ENCODE results near the gene ATP13A1. TPM values are rescaled to one million over a fixed set of nuclear protein-coding genes. Genes with fewer than 3 reads are reported as not detected.
A peak's percentile ranks its signal among the peaks of the same experiment; 100 is the strongest.
"Not testable (repeated sequence)": the region's sequence is repeated elsewhere in the genome, so short reads cannot be mapped to it uniquely, and the experiment has no call there.

Gene ATP13A1
- total RNA-seq, 1 experiment from 2014 or later, result 73.7 TPM

DNA sequence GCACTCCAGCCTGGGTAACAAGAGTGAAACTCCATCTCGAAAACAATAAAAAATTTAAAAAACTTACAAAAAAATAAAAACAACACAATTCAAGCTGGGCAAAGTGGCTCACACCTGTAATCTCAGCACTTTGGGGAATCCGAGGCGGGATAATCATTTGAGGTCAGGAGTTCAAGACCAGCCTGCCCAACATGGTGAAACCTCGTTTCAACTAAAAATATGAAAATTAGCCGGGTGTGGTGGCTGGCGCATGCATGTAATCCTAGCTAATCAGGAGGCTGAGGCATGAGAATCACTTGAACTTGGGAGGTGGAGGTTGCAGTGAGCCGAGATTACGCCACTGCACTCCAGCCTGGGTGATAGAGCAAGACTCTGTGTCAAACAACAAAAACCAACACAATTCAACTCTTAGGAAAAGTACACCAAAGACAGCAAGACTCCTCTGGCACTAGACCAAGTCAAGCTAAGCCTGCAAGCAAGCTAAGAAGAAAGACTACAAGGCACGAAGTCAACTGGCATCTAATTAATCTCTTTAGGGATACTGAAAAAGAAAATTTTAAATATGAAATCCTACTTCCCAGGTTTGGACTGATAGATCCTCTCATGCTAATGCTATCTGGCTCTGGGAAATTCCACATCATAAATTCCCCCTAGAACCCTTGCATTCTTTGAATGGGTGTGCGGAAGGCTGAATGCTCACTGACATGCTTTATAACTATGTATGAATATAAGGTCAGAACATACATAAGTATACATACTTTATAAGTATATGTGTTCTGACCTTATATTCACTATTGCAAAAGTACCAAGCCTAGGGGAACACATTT, 52.9 kb downstream of the ATP13A1 start:
- no peaks in the 10 kb centered on the region for H3K9me2 ChIP-seq (ENCODE audit: insufficient read depth)
- no peak for ATAC-seq

DNA sequence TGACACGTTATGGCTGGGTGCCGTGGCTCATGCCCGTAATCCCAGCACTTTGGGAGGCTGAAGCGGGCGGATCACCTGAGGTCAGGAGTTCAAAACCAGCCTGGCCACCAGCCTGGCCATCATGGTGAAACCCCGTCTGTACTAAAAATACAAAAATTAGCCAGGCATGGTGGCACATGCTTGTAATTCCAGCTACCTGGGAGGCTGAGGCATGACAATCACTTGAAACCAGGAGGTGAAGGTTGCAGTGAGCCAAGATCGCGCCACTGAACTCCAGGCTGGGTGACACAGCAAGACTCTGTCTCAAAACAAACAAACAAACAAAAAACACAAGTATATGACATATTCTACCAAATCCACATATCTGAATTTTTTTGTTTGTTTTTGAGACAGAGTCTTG, 56.8 kb downstream of the ATP13A1 start:
- H3K79me2 ChIP-seq (ENCODE audit: insufficient read depth, low read length); intact Hi-C loops (cut with micrococcal nuclease); ATAC-seq; H3K4me3 ChIP-seq (replicated peaks in 1 of 2; ENCODE audit: low read depth in 1 of 2, low read length in 2 of 2); RAD21 ChIA-PET (ENCODE audit: low non-redundant PET in 1 of 2, low total read pairs in 2 of 2, uncharacterized antibody in 2 of 2, unreplicated experiment in 2 of 2); BruUV-seq (replicated peaks); CTCF ChIA-PET; H2AFZ ChIP-seq (ENCODE audit: low read depth, low read length, poor library complexity, severe bottlenecking); H3K36me3 ChIP-seq (ENCODE audit: control insufficient read depth in 1 of 2, insufficient read depth in 2 of 2, low read length in 2 of 2); H3K9me2 ChIP-seq (ENCODE audit: insufficient read depth); POLR2A ChIA-PET; H3K27me3 ChIP-seq (ENCODE audit: insufficient read depth, low read length); DNase-seq (ENCODE audit: low read depth, low spot score); H4K20me1 ChIP-seq (ENCODE audit: insufficient read depth); H3K9me3 ChIP-seq (ENCODE audit: control insufficient read depth in 1 of 2, insufficient read depth in 1 of 2, low read depth in 1 of 2, low read length in 2 of 2); H3K9ac ChIP-seq (ENCODE audit: low read length): not testable (repeated sequence)
- Histone ChIP-seq H3K4me2 (ENCODE audit: low read length) (peak overlapping the region; percentile 59), H3K27ac (ENCODE audit: low read depth, low read length) (peak overlapping the region; percentile 35; the same call in 1 of the 2 replicates), H3K4me1 (ENCODE audit: control insufficient read depth in 1 of 2, insufficient read depth in 2 of 2, low read length in 2 of 2) (peaks cover 26 to 49% of the 10 kb centered on the region in 2 experiments)

More for the DNA sequence above, 52.9 kb downstream of the ATP13A1 start:
- Histone ChIP-seq H3K79me2 (ENCODE audit: insufficient read depth, low read length) (peaks cover 29% of the 10 kb centered on the region), H2AFZ (ENCODE audit: low read depth, low read length, poor library complexity, severe bottlenecking) (no peak overlapping the region), H3K36me3 (ENCODE audit: control insufficient read depth in 1 of 2, insufficient read depth in 2 of 2, low read length in 2 of 2) (no peaks in the 10 kb centered on the region), H3K4me1 (ENCODE audit: control insufficient read depth in 1 of 2, insufficient read depth in 2 of 2, low read length in 2 of 2) (peaks cover 59 to 71% of the 10 kb centered on the region in 2 experiments), H4K20me1 (ENCODE audit: insufficient read depth) (no peaks in the 10 kb centered on the region), H3K4me2 (ENCODE audit: low read length) (no peak overlapping the region), H3K4me3 (replicated peaks in 1 of 2; ENCODE audit: low read depth in 1 of 2, low read length in 2 of 2) (no peak overlapping the region), H3K9me3 (ENCODE audit: control insufficient read depth in 1 of 2, insufficient read depth in 1 of 2, low read depth in 1 of 2, low read length in 2 of 2) (no peaks in the 10 kb centered on the region), H3K27ac (ENCODE audit: low read depth, low read length) (no peak overlapping the region), H3K9ac (ENCODE audit: low read length) (no peak overlapping the region), H3K27me3 (ENCODE audit: insufficient read depth, low read length) (no peaks in the 10 kb centered on the region)
- intact Hi-C loops (cut with micrococcal nuclease), result no loop called here
- no peak for DNase-seq (ENCODE audit: low read depth, low spot score)
- no TSS peak for BruUV-seq (replicated peaks)
- TF ChIP-seq RAD21 (IDR thresholded peaks at IDR 0.05; ENCODE audit: low read depth), result no peak
- no peak for TF ChIP-seq TCF7L2 (IDR thresholded peaks at IDR 0.05; ENCODE audit: borderline replicate concordance, extremely low read depth, insufficient read depth, insufficient read length)
- TF ChIP-seq JUND (IDR thresholded peaks at IDR 0.05), result no peak
- TF ChIP-seq POLR2A (IDR thresholded peaks at IDR 0.05; ENCODE audit: borderline replicate concordance, extremely low read depth, insufficient read depth, insufficient read length), result no peak
- TF ChIP-seq EZH2 (IDR thresholded peaks at IDR 0.05), result no peak
- no peak for TF ChIP-seq CBX3 (IDR thresholded peaks at IDR 0.05; ENCODE audit: low read depth)
- TF ChIP-seq REST (IDR thresholded peaks at IDR 0.05; ENCODE audit: low read depth), result no peak
- ChIA-PET CTCF (no interaction called here), RAD21 (ENCODE audit: low non-redundant PET in 1 of 2, low total read pairs in 2 of 2, uncharacterized antibody in 2 of 2, unreplicated experiment in 2 of 2) (no interaction called here), POLR2A (no interaction called here)

Measured in HCT116 (cell line).